NCI-H345 (cell line): ENCODE data around the gene KCNJ9.
"Not testable (repeated sequence)": the region's sequence is repeated elsewhere in the genome, so short reads cannot be mapped to it uniquely, and the experiment has no call there.

Experiments used
- DNase-seq: peaks from one replicate; lab custom pipeline; 2025; lab: John Stamatoyannopoulos, UW

KCNJ9 gene

GRCh38 chr1:160125746-160126145 lies 44.4 kb downstream of the KCNJ9 start:
- DNase-seq: no peak

GRCh38 chr1:160126342-160126741 lies 45.0 kb downstream of the KCNJ9 start:
- not testable (repeated sequence) for DNase-seq

DNA sequence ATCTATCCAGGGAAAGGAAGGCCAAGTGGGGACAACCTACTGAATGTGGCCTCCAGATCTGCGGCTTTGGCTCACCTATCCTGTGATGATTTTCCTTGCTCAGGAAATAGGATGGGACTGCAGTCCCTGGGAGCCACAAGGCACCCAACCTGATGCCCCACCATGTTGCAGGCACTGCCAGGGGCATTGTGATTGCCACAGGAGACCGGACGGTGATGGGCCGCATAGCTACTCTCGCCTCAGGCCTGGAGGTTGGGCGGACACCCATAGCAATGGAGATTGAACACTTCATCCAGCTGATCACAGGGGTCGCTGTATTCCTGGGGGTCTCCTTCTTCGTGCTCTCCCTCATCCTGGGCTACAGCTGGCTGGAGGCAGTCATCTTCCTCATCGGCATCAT lies 46.0 kb downstream of the KCNJ9 start:
- DNase-seq: no peak

GRCh38 chr1:160127865-160128523 lies 46.7 kb downstream of the KCNJ9 start:
- DNase-seq: no peak

- no peak for DNase-seq
These were observed 47.3 kb downstream of the KCNJ9 start for GRCh38 chr1:160128636-160129035.

- no peak for DNase-seq
These were observed 47.7 kb downstream of the KCNJ9 start for GRCh38 chr1:160129046-160129445.

DNA sequence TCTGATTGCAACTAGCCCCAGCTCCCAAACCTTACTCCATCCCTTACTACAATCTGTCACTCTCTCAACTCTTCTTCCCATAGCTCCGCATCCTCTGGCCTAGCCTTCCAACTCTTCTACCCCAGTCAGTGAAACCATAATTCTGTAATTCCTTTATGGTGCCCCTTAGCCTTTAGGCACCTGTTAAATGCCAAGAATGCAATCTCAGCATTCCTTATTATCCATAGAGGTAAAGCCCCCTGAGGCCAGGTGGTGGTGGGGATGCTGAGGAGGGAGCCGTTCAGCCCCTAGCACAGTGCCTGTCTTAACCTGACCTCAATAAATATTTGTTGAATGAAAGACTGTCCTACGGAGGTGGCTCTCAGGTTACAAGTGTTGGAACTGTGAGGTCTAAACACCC lies 48.2 kb downstream of the KCNJ9 start:
- no peak for DNase-seq

DNA sequence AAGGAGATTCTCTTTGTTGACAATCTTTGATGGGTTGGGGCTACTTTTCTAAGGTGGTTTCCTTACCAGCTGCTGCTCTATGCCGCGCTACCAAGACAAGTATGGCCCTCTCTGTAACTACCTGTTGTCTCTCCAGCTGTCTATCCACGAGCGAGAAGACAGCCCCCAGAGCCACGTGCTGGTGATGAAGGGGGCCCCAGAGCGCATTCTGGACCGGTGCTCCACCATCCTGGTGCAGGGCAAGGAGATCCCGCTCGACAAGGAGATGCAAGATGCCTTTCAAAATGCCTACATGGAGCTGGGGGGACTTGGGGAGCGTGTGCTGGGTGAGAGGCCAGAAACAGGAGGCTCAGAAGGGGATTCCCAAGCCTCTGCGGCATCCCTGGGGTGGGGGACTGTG lies 48.6 kb downstream of the KCNJ9 start:
- DNase-seq: no peak

- DNase-seq: no peak
These were observed 49.1 kb downstream of the KCNJ9 start for GRCh38 chr1:160130486-160130885.

DNA sequence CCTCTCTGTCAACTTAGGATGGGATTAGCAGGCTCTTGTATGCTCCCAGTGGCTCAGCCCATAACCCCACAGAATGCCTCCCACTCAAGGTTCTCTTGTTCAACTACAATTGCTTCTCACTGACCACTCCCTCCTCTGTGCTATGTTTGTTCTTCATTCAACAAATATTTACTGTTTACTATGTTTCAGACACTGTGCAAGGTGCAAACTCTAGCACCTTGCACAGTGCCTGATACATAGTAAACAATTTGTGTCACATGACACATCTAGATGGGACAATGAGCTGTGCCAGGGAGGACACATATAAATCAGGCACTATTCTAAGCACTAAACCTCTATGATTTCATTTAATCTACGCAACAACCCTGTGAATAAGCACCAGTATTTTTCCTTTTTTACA lies 49.6 kb downstream of the KCNJ9 start:
- no peak for DNase-seq

DNA sequence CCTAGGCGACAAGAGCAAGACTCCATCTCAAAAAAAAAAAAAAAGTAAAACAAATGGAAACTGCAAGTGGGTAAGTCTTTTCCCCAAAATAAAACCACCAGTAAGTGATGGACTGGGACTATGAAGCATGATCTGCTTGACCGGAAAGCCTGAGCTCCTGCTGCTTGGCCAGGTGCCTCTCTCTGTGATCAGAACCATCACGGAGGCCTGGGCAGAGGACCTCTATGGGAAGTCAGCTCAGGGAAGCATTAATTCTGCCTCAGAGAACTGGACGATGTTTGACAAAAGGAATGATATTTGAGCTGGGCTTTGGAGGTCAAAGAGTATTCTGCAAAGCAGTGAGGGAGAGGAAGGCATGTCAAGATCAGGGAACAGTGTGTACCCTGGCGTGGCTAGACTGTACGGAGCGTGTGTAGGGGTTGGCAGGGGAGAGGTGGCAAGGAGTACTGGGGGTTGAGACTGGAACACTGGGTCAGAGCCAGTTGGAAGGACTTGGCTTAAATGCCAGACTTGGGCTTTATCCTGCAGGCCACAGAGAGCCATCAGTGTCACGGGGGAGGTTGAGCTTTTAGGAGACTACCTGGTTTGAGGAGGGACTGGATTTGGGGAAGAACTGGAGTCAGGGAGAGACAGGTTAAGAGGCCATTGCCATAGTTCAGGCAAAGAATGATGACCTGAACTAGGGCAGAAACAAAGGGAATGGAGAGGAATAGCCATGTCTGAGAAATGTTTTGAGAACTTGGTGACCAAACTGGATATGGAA lies 50.6 kb downstream of the KCNJ9 start:
- no peak for DNase-seq

- DNase-seq: no peak
These were observed 52.8 kb downstream of the KCNJ9 start for GRCh38 chr1:160133990-160134770.

DNA sequence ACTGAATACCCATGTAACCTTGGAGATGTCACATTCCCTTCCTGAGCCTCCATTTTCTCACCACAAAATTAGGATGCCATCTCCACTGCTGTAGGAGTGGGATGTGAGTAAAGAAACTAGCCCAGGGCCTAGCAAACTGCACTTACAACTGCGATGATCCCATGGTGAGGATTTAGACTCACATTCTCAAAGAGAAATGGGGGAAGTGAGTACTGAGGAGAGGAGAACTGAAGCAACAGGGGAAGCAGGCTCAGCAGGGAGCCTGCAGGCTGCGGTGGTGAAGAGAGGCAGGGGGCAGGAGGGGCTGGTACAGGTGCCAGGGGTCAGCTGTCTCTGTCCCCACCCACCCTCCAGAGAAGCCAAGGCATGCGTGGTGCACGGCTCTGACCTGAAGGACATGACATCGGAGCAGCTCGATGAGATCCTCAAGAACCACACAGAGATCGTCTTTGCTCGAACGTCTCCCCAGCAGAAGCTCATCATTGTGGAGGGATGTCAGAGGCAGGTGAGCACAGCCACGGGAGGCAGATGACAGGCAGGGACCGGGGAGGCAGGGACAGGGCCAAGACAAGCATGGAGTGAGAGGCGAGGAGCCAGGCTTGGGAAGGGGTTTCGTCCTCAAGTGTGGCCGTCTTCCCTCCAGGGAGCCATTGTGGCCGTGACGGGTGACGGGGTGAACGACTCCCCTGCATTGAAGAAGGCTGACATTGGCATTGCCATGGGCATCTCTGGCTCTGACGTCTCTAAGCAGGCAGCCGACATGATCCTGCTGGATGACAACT lies 53.6 kb downstream of the KCNJ9 start:
- DNase-seq: no peak

DNA sequence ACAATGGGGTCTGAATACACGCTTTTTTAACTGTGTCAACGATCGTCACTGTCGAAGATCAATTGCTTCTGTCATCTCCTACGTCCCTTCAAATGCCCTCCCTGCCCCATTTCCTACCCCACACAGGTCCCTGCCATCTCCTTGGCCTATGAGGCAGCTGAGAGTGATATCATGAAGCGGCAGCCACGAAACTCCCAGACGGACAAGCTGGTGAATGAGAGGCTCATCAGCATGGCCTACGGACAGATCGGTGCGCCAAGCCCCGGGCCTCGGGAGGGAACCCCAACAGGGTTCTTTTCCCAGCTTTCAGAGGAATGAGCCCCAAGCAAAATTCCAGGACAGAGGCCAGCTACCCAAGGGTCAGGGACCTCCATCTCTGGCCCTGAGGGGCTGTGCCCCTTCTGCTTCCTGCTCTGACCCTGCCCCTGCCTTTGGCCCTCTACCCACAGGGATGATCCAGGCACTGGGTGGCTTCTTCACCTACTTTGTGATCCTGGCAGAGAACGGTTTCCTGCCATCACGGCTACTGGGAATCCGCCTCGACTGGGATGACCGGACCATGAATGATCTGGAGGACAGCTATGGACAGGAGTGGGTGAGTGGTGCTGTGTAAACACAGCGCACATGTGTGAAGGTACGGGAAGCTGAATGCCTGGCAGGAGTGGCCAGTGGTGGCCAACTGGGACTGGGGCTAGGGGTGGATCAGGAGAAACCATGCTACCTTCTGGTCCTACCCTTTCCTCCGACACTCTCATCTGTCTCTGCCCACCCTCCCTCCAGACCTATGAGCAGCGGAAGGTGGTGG lies 55.0 kb downstream of the KCNJ9 start:
- DNase-seq: no peak

DNA sequence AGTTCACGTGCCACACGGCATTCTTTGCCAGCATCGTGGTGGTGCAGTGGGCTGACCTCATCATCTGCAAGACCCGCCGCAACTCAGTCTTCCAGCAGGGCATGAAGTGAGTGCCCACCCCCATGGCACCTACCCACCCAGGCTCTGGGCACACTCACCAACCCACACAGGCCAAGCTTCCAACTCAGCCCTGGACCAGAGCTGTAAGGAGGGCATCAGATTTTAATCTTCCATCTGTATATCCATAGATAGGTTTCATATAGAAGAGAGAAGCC lies 55.5 kb downstream of the KCNJ9 start:
- DNase-seq: no peak

GRCh38 chr1:160137216-160137862 lies 56.0 kb downstream of the KCNJ9 start:
- no peak for DNase-seq

DNA sequence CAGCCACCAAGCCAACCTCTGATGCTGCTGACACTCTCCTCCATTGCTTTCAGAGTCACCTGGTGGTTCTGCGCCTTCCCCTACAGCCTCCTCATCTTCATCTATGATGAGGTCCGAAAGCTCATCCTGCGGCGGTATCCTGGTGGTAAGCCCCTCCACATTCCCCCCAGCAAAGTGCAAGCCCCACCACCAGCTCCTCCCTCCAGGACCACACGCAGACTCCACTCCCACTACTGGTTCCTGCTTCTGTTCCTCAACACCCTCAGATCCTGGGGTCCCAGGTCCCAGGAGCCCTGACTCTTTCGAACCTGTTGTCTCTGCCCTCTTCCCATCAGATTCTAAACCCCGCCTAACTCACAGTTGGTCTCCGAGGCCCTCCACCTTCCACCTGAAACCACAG lies 58.5 kb downstream of the KCNJ9 start:
- DNase-seq: no peak
